ENCODE results near the gene RMRP. TPM values are rescaled to one million over a fixed set of nuclear protein-coding genes. Genes with fewer than 3 reads are reported as not detected.
A peak's percentile ranks its signal among the peaks of the same experiment; 100 is the strongest.
"Not testable (repeated sequence)": the region's sequence is repeated elsewhere in the genome, so short reads cannot be mapped to it uniquely, and the experiment has no call there.

The RMRP gene
- total and polyA plus RNA-seq, 12 donors, result 14.9 to 14,997 (median 5,571) TPM

GRCh38 chr9:35616681-35617459 is 40.9 kb downstream of the RMRP start:
- peak; percentile 76 to 77 for DNase-seq
- no peaks in the 10 kb centered on the region for H3K36me3 ChIP-seq
- H3K9me3 ChIP-seq, result no peaks in the 10 kb centered on the region
- peaks cover 0 to 15% (median 0%) of the 10 kb centered on the region in 7 donors for H3K27me3 ChIP-seq
- peak overlapping the region in 1 of 10 donors; percentile 73 for H3K27ac ChIP-seq
- ATAC-seq, result peak; percentile 58 to 83 (median 72)
- intact Hi-C loops (cut with DNase I), result no loop called here
- peak in 2 of 9 donors; percentile 13 to 19 for TF ChIP-seq CTCF (IDR thresholded peaks at IDR 0.05)
- peak overlapping the region; percentile 14 to 56 (median 48) for H3K4me3 ChIP-seq
- 6 to 7% methylated on average over 49 to 51 of the region's 51 CpGs for WGBS, 2 donors
- peaks cover 0 to 36% (median 3%) of the 10 kb centered on the region in 9 donors for H3K4me1 ChIP-seq

GRCh38 chr9:35615981-35616680 is 41.7 kb downstream of the RMRP start:
- peaks cover 0 to 15% (median 0%) of the 10 kb centered on the region in 7 donors for H3K27me3 ChIP-seq
- TF ChIP-seq CTCF (IDR thresholded peaks at IDR 0.05), result no peak
- ATAC-seq (no peak), DNase-seq (no peak)
- WGBS, 2 donors, result 67 to 71% methylated on average over 17 of the region's 17 CpGs
- intact Hi-C loops (cut with DNase I), result no loop called here
- H3K4me3 ChIP-seq, result no peak overlapping the region
- H3K9me3 ChIP-seq, result no peaks in the 10 kb centered on the region
- peaks cover 0 to 41% (median 3%) of the 10 kb centered on the region in 9 donors for H3K4me1 ChIP-seq
- no peaks in the 10 kb centered on the region for H3K36me3 ChIP-seq
- peak overlapping the region in 1 of 10 donors; percentile 73 for H3K27ac ChIP-seq

- peaks cover 0 to 30% (median 7%) of the 10 kb centered on the region in 9 donors for H3K36me3 ChIP-seq
- ATAC-seq (no peak), DNase-seq (no peak)
- WGBS, 2 donors, result 93 to 94% methylated on average over 2 of the region's 2 CpGs
- no peak for TF ChIP-seq CTCF (IDR thresholded peaks at IDR 0.05)
- peaks cover 0 to 14% (median 0%) of the 10 kb centered on the region in 7 donors for H3K27me3 ChIP-seq
- H3K9me3 ChIP-seq, result no peaks in the 10 kb centered on the region
- H3K27ac ChIP-seq, result no peak overlapping the region
- H3K4me1 ChIP-seq, result peaks cover 0 to 22% (median 3%) of the 10 kb centered on the region in 9 donors
- H3K4me3 ChIP-seq, result no peak overlapping the region
- intact Hi-C loops (cut with DNase I), result no loop called here
These were observed 45.0 kb downstream of the RMRP start for GRCh38 chr9:35612843-35613242.

- WGBS, 2 donors, result 92 to 93% methylated on average over 4 of the region's 4 CpGs
- H3K9me3 ChIP-seq; intact Hi-C loops (cut with DNase I); H3K27me3 ChIP-seq; H3K27ac ChIP-seq; H3K4me3 ChIP-seq; DNase-seq; ATAC-seq: not testable (repeated sequence)
- peaks cover 0 to 14% (median under 1%) of the 10 kb centered on the region in 9 donors for H3K4me1 ChIP-seq
- H3K36me3 ChIP-seq, result peaks cover 0 to 38% (median 7%) of the 10 kb centered on the region in 9 donors
These were observed 45.8 kb downstream of the RMRP start for GRCh38 chr9:35612066-35612465.
